Stomach (tissue), 4 donors: ENCODE measurements around the gene ULBP3.
"Not testable (repeated sequence)": the region's sequence is repeated elsewhere in the genome, so short reads cannot be mapped to it uniquely, and the experiment has no call there.

ENCODE experiments used
- CTCF ChIP-seq, 7 experiments: fragments of 450-650 bp in 4 of 7; fragments of 200-600 bp in 3 of 7; sonication (generic) in 3 of 7; IDR thresholded peaks; one replicate each; pipeline ENCODE4 v1.5.1; 2016 to 2019; ENCODE audit warnings: antibody characterized with exemption in 7 of 7, control low read depth in 2 of 7, mild to moderate bottlenecking in 1 of 7
- POLR2AphosphoS5 ChIP-seq, 3 donors: sonication (generic); formaldehyde crosslinking; IDR thresholded peaks; one replicate each; pipeline ENCODE4 v1.6.1; 2016; ENCODE audit warnings: antibody characterized with exemption in 3 of 3

GRCh38 chr6:150014623-150015280 lies 54.2 kb downstream of the ULBP3 start:
- TF ChIP-seq POLR2AphosphoS5, CTCF (IDR thresholded peaks at IDR 0.05): not testable (repeated sequence)
